Measurements from ENCODE around the gene CLEC18A. TPM values are rescaled to one million over a fixed set of nuclear protein-coding genes. Genes with fewer than 3 reads are reported as not detected.

CLEC18A gene
- total and polyA plus RNA-seq, 2 donors, result 0.19 to 1.9 TPM

Other genes with a start within 250 kb of the CLEC18A start
- gene NQO1, start 224.8 kb upstream of the CLEC18A start, total RNA-seq, result 7.6 TPM
- 10.3 TPM for gene NQO1, start 224.8 kb upstream of the CLEC18A start, polyA plus RNA-seq
- gene NOB1, start 196.4 kb upstream of the CLEC18A start, total RNA-seq, result 23.2 TPM
- gene NOB1, start 196.4 kb upstream of the CLEC18A start, polyA plus RNA-seq, result 32.3 TPM
- 13.5 TPM for gene WWP2, start 189.0 kb upstream of the CLEC18A start, total RNA-seq
- 21.1 TPM for gene WWP2, start 189.0 kb upstream of the CLEC18A start, polyA plus RNA-seq
- 8.4 TPM for gene PDPR, start 163.0 kb downstream of the CLEC18A start, total RNA-seq
- 10.1 TPM for gene PDPR, start 163.0 kb downstream of the CLEC18A start, polyA plus RNA-seq
- gene CLEC18C, start 222.5 kb downstream of the CLEC18A start, total RNA-seq, result 0.05 TPM
- 0.37 TPM for gene CLEC18C, start 222.5 kb downstream of the CLEC18A start, polyA plus RNA-seq